Measurements from ENCODE around the gene ADAM29.
"Not testable (repeated sequence)": the region's sequence is repeated elsewhere in the genome, so short reads cannot be mapped to it uniquely, and the experiment has no call there.

Gene ADAM29

GRCh38 chr4:174972911-174973310 lies 54.8 kb downstream of the ADAM29 start:
- no peak for DNase-seq

- DNase-seq: no peak
Observed at GRCh38 chr4:174973336-174973735, 55.2 kb downstream of the ADAM29 start.

GRCh38 chr4:174983128-174983750 lies 65.1 kb downstream of the ADAM29 start:
- no peak for DNase-seq

- DNase-seq: not testable (repeated sequence)
Observed at GRCh38 chr4:174983870-174984269, 65.7 kb downstream of the ADAM29 start.

- no peak for DNase-seq
Observed at GRCh38 chr4:174989791-174990190, 71.6 kb downstream of the ADAM29 start.

GRCh38 chr4:174993916-174994315 lies 75.8 kb downstream of the ADAM29 start:
- DNase-seq: no peak

GRCh38 chr4:174996079-174996478 lies 77.9 kb downstream of the ADAM29 start:
- no peak for DNase-seq

- no peak for DNase-seq
Observed at GRCh38 chr4:174999407-174999806, 81.2 kb downstream of the ADAM29 start.

- no peak for DNase-seq
Observed at GRCh38 chr4:175017751-175018150, 99.6 kb downstream of the ADAM29 start.

GRCh38 chr4:175019447-175019846 lies 101.3 kb downstream of the ADAM29 start:
- DNase-seq: not testable (repeated sequence)

Measured in NCI-H2107 (cell line).